B cell (primary cell): ENCODE data around the gene KRI1.

ENCODE experiments used
- CTCF ChIP-seq: fragments of 200-600 bp; IDR thresholded peaks from one replicate; pipeline ENCODE4 v1.8.0; 2022; ENCODE audit warnings: antibody characterized with exemption, mild to moderate bottlenecking
- EZH2 ChIP-seq: IDR thresholded peaks from 2 replicates; pipeline ENCODE4 v1.6.1; 2012; ENCODE audit warnings: borderline replicate concordance, low read depth, mild to moderate bottlenecking, moderate library complexity, low read length; ENCODE audit not compliant: insufficient read depth, poor library complexity, severe bottlenecking

GRCh38 chr19:10560154-10560553 lies 5.7 kb downstream of the KRI1 start:
- TF ChIP-seq CTCF (no peak), EZH2 (no peak)
